Measurements from ENCODE around the gene CACNA1D.

CACNA1D gene

DNA sequence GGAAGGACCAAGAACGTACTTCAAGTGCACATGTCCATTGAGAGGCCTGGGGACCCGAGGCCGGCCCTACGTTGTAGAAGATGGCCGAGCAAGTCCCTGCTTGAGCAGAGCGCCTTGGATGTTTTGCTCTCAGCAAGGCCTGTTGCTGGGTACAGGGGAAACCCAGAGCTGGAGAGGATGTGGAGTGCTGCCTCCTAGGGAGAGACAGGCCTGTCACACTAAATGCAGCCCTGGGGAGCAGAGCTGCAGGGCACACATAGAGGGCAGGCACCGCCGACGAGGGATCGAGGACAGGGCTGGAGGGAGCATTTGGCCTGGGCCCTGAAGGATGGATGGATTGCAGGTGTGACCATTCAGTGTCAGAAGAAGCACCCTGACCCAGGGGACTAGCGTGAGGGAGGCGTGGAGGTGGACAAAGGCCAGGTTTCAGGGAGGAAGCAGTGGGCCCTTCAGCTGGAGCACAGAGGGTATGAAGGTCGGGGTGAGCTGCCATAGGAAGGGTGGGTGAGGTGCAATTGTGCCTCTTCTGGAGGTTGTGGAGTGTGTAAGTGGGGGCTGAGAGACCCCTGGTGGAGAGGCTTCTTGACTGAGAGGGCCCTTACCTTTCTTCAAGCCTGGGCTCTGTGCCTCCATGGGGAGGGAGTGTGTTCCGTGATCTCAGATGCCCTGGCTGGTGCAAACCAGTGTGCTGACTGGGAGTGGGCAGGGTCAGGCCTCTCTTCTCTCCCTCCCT lies 209.4 kb downstream of the CACNA1D start:
- no peak for TF ChIP-seq CTCF (IDR thresholded peaks at IDR 0.05; ENCODE audit: borderline replicate concordance, control extremely low read depth, extremely low read depth, insufficient read depth, missing control alignments)
- DNase-seq (ENCODE audit: low spot score), result no peak
- in situ Hi-C loops (cut with MboI; ENCODE audit: low sequenced_read_pairs, unreplicated experiment), result no loop called here

DNA sequence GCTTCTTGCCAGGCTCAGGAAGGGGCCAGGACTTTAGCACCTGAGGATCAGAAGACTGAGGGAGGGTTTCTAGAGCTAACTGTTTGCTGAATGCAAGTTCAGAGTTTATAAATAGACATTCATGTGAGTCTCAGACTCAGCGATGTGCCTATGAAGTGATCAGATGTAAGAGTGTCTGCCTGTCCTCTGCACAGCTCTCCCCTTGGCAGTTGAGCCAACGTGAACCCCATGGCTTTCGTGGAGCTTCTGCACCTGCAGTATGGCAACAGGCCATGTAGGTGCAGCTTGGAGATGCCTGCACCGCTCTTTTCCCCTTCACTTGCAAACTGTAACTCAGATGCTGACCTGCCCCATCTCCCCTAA lies 209.9 kb downstream of the CACNA1D start:
- DNase-seq (ENCODE audit: low spot score), result no peak
- TF ChIP-seq CTCF (IDR thresholded peaks at IDR 0.05; ENCODE audit: borderline replicate concordance, control extremely low read depth, extremely low read depth, insufficient read depth, missing control alignments), result no peak
- in situ Hi-C loops (cut with MboI; ENCODE audit: low sequenced_read_pairs, unreplicated experiment), result no loop called here

DNA sequence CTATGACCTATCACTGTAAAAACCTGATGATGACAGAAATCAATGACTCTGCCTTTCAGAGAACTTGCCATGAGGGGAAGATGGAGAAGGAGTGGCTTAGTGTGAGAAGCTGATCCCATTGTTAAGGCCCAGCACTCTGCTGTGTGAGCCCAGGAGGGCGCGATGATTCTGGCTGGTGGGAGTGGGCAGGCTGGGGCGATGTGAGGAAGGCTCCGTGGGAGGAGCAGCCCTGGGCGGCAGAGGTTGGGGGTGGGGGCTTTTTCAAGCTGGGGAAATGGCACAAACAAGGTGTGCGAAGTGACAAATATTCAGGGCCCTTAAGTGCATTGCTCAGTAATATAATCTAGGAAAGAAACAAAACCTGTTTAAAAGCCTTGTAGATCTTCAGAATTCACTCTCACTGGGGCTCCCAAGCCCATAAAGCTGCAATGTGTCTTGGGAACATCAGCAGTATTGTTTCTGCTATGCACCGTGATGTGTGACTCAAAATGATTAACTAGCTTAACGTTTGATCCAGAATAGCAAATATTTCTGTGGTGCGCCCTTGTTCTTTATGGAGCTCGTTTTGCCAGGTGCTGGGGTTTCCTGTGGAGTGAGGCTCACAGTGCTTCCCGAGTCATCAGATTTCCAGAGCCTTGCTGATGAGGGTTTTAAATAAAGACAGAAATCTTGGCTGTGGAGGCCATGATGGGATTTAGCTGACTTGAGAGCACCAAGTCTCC lies 210.8 kb downstream of the CACNA1D start:
- in situ Hi-C loops (cut with MboI; ENCODE audit: low sequenced_read_pairs, unreplicated experiment), result no loop called here
- no peak for DNase-seq (ENCODE audit: low spot score)
- TF ChIP-seq CTCF (IDR thresholded peaks at IDR 0.05; ENCODE audit: borderline replicate concordance, control extremely low read depth, extremely low read depth, insufficient read depth, missing control alignments), result no peak

DNA sequence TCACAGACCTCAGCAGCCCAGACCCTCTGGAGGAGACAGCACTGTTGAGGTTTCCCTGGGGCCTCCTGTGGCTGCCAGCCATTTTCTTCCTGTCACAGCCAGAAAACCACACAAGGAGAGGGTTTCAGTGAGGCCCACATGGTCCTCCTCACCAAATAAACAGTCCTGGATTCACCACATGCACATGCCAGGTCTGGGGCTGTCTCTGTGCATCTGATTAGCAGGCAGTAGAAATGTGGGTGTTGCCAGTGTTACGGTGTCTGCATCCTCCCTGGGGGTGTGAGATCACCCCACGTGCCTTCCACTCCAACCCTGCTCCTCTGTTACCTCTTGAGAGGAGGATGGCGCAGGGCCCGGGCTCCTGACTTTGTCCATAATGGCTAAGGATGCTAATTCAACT lies 211.4 kb downstream of the CACNA1D start:
- in situ Hi-C loops (cut with MboI; ENCODE audit: low sequenced_read_pairs, unreplicated experiment), result no loop called here
- TF ChIP-seq CTCF (IDR thresholded peaks at IDR 0.05; ENCODE audit: borderline replicate concordance, control extremely low read depth, extremely low read depth, insufficient read depth, missing control alignments), result no peak
- no peak for DNase-seq (ENCODE audit: low spot score)

- in situ Hi-C loops (cut with MboI; ENCODE audit: low sequenced_read_pairs, unreplicated experiment), result no loop called here
- TF ChIP-seq CTCF (IDR thresholded peaks at IDR 0.05; ENCODE audit: borderline replicate concordance, control extremely low read depth, extremely low read depth, insufficient read depth, missing control alignments), result no peak
Measured at GRCh38 chr3:53707222-53707621, 212.8 kb downstream of the CACNA1D start.

GRCh38 chr3:53708001-53708621 lies 213.7 kb downstream of the CACNA1D start:
- no peak for DNase-seq (ENCODE audit: low spot score)
- in situ Hi-C loops (cut with MboI; ENCODE audit: low sequenced_read_pairs, unreplicated experiment), result no loop called here
- TF ChIP-seq CTCF (IDR thresholded peaks at IDR 0.05; ENCODE audit: borderline replicate concordance, control extremely low read depth, extremely low read depth, insufficient read depth, missing control alignments), result no peak

More at GRCh38 chr3:53707222-53707621, 212.8 kb downstream of the CACNA1D start:
- DNase-seq (ENCODE audit: low spot score), result no peak

All from GM13976 (cell line).